GM21515 (cell line): ENCODE data around the gene ABHD16B.
"Not testable (repeated sequence)": the region's sequence is repeated elsewhere in the genome, so short reads cannot be mapped to it uniquely, and the experiment has no call there.

Source experiments
- ATAC-seq: cut with Tn5 transposase; IDR thresholded peaks from one replicate; pipeline ENCODE4 v1.9.1; 2021; ENCODE audit not compliant: unreplicated experiment

ABHD16B gene

GRCh38 chr20:63833776-63834490 lies 27.4 kb upstream of the ABHD16B start:
- ATAC-seq = no peak

- ATAC-seq = no peak
These were observed 26.8 kb upstream of the ABHD16B start for GRCh38 chr20:63834491-63834880.

- ATAC-seq = no peak
These were observed 26.1 kb upstream of the ABHD16B start for GRCh38 chr20:63835021-63835858.

GRCh38 chr20:63836458-63837344 lies 24.6 kb upstream of the ABHD16B start:
- ATAC-seq = no peak

GRCh38 chr20:63837479-63837878 lies 23.8 kb upstream of the ABHD16B start:
- no peak for ATAC-seq

- no peak for ATAC-seq
These were observed 21.7 kb upstream of the ABHD16B start for GRCh38 chr20:63839620-63840019.

- ATAC-seq = no peak
These were observed 20.9 kb upstream of the ABHD16B start for GRCh38 chr20:63840405-63840828.

- ATAC-seq = no peak
These were observed 19.0 kb upstream of the ABHD16B start for GRCh38 chr20:63842258-63842657.

GRCh38 chr20:63843222-63843621 lies 18.1 kb upstream of the ABHD16B start:
- ATAC-seq = no peak

GRCh38 chr20:63843778-63844177 lies 17.5 kb upstream of the ABHD16B start:
- no peak for ATAC-seq

GRCh38 chr20:63844511-63844991 lies 16.7 kb upstream of the ABHD16B start:
- no peak for ATAC-seq

GRCh38 chr20:63846128-63846771 lies 15.0 kb upstream of the ABHD16B start:
- no peak for ATAC-seq

GRCh38 chr20:63846888-63847236 lies 14.4 kb upstream of the ABHD16B start:
- no peak for ATAC-seq

- ATAC-seq = no peak
These were observed 13.9 kb upstream of the ABHD16B start for GRCh38 chr20:63847237-63848002.

- no peak for ATAC-seq
These were observed 13.0 kb upstream of the ABHD16B start for GRCh38 chr20:63848003-63848911.

GRCh38 chr20:63850689-63851547 lies 10.4 kb upstream of the ABHD16B start:
- peak; percentile 77 for ATAC-seq

GRCh38 chr20:63851548-63851943 lies 9.8 kb upstream of the ABHD16B start:
- not testable (repeated sequence) for ATAC-seq

- not testable (repeated sequence) for ATAC-seq
These were observed 7.6 kb upstream of the ABHD16B start for GRCh38 chr20:63853733-63854068.
